Endothelial cell of coronary artery (primary cell): Measurements from ENCODE around the gene PRSS27. TPM values are rescaled to one million over a fixed set of nuclear protein-coding genes. Genes with fewer than 3 reads are reported as not detected.

Experiments used
- total RNA-seq: library from RNA; depleted of rRNA; stranded (reverse); fragments of >200 nt; gene quantifications from 2 replicates; pipeline ENCODE4 v1.2.3, GENCODE V29; 2014

Gene PRSS27
- total RNA-seq = 0.09 and 0.28 TPM in 2 replicates

GRCh38 chr16:2720064-2720457, at the start of gene PRSS27:
TSS of gene PRSS27 (minus strand) at chr16:2720224. CDS start at chr16:2720160, 64 bp downstream.

GRCh38 chr16:2752035-2752849, 32.2 kb upstream of the PRSS27 start, which contains the start of gene SRRM2:
TSS of gene SRRM2 (plus strand) at chr16:2752638. CDS start at chr16:2756365, 3,727 bp downstream.

GRCh38 chr16:2682209-2683021, 37.6 kb downstream of the PRSS27 start, which contains the start of gene KCTD5:
TSS of gene KCTD5 (plus strand) at chr16:2682523. CDS start at chr16:2682549, 26 bp downstream.

Other genes with a start within 250 kb of the PRSS27 start
- gene NTN3, start 248.9 kb downstream of the PRSS27 start, total RNA-seq = under 0.01 and 0.09 TPM in 2 replicates
- gene TBC1D24, start 245.1 kb downstream of the PRSS27 start, total RNA-seq = 12.3 and 16.3 TPM in 2 replicates
- gene ATP6V0C, start 206.3 kb downstream of the PRSS27 start, total RNA-seq = 6.0 and 8.3 TPM in 2 replicates
- 31.4 and 32.3 TPM in 2 replicates for gene AMDHD2, start 199.9 kb downstream of the PRSS27 start, total RNA-seq
- gene CEMP1, start 188.8 kb downstream of the PRSS27 start, total RNA-seq = not detected in 2 replicates
- gene PDPK1, start 182.2 kb downstream of the PRSS27 start, total RNA-seq = 14.2 and 16.2 TPM in 2 replicates
- gene KCTD5, start 37.7 kb downstream of the PRSS27 start, total RNA-seq = 19.9 and 21.6 TPM in 2 replicates
- 36.8 and 59.9 TPM in 2 replicates for gene SRRM2, start 32.4 kb upstream of the PRSS27 start, total RNA-seq
- 386 and 446 TPM in 2 replicates for gene ELOB, start 57.1 kb upstream of the PRSS27 start, total RNA-seq
- gene PRSS33, start 67.3 kb upstream of the PRSS27 start, total RNA-seq = not detected in 2 replicates
- gene PRSS41, start 78.2 kb upstream of the PRSS27 start, total RNA-seq = not detected in 2 replicates
- not detected in 2 replicates for gene PRSS21, start 97.0 kb upstream of the PRSS27 start, total RNA-seq
- 0.09 and 1.9 TPM in 2 replicates for gene ZG16B, start 110.1 kb upstream of the PRSS27 start, total RNA-seq
- not detected in 2 replicates for gene PRSS22, start 137.9 kb upstream of the PRSS27 start, total RNA-seq
- 36.6 and 50.6 TPM in 2 replicates for gene FLYWCH2, start 163.0 kb upstream of the PRSS27 start, total RNA-seq
- gene FLYWCH1, start 191.7 kb upstream of the PRSS27 start, total RNA-seq = 26.1 and 35.3 TPM in 2 replicates
- gene KREMEN2, start 244.1 kb upstream of the PRSS27 start, total RNA-seq = not detected in 2 replicates
- 7.1 and 12.1 TPM in 2 replicates for gene PAQR4, start 249.1 kb upstream of the PRSS27 start, total RNA-seq